ENCODE results near the gene LUZP2. TPM values are rescaled to one million over a fixed set of nuclear protein-coding genes. Genes with fewer than 3 reads are reported as not detected.

LUZP2 gene
- total and polyA plus RNA-seq, 2 of the 8 experiments (the other 6 are each of a cell fraction or from before 2014, with no cell fraction given): 0.79 to 1.5 TPM

GRCh38 chr11:24687531-24688147 is 190.8 kb downstream of the LUZP2 start:
- ChIA-PET CTCF (ENCODE audit: partially characterized antibody) (no interaction called here), POLR2A (ENCODE audit: partially characterized antibody) (no interaction called here)
- Histone ChIP-seq H3K14ac (ENCODE audit: insufficient read length) (no peak overlapping the region), H2BK12ac (ENCODE audit: low read depth, low read length) (no peak overlapping the region), H3K4me2 (ENCODE audit: insufficient read depth in 1 of 2, low read depth in 2 of 2, low read length in 2 of 2) (no peak overlapping the region), H3K79me2 (ENCODE audit: control insufficient read depth in 1 of 2, insufficient read depth in 2 of 2, low read length in 2 of 2) (no peaks in the 10 kb centered on the region), H2BK120ac (replicated peaks; ENCODE audit: low read depth, low read length) (no peak overlapping the region), H2BK20ac (ENCODE audit: low read length) (no peak overlapping the region), H3K4me3 (ENCODE audit: extremely low read depth in 1 of 4, insufficient read depth in 2 of 4, low read depth in 3 of 4, low read length in 4 of 4) (no peak overlapping the region), H4K91ac (replicated peaks; ENCODE audit: insufficient read length, low read length) (no peak overlapping the region), H3K9me3 (ENCODE audit: insufficient read depth in 2 of 2, low read depth in 1 of 2, low read length in 1 of 2) (no peaks in the 10 kb centered on the region), H3K23ac (ENCODE audit: insufficient read length) (no peak overlapping the region), H3K27me3 (replicated peaks in 1 of 4; ENCODE audit: control insufficient read depth in 3 of 4, extremely low read depth in 1 of 4, insufficient read depth in 3 of 4, low read length in 3 of 4) (no peaks in the 10 kb centered on the region), H2AFZ (ENCODE audit: low read length) (no peak overlapping the region), H3K4ac (replicated peaks; ENCODE audit: insufficient read length, low read depth, low read length) (no peak overlapping the region), H3K18ac (ENCODE audit: extremely low read depth, low read length) (no peak overlapping the region), H3K56ac (replicated peaks; ENCODE audit: insufficient read length, low read depth, low read length) (no peak overlapping the region), H3K79me1 (ENCODE audit: low read depth, low read length) (no peaks in the 10 kb centered on the region), H4K5ac (ENCODE audit: insufficient read length, low read depth, low read length) (no peak overlapping the region), H3K4me1 (replicated peaks in 1 of 4; ENCODE audit: control insufficient read depth in 3 of 4, insufficient read depth in 4 of 4, low read length in 3 of 4) (peaks cover 0 to 2% (median 0%) of the 10 kb centered on the region in 4 experiments; a peak in 1 of 7 replicates), H2AK5ac (ENCODE audit: low read depth, low read length) (no peak overlapping the region), H3K9ac (replicated peaks in 1 of 4; ENCODE audit: extremely low read depth in 1 of 4, low read depth in 3 of 4, low read length in 3 of 4) (no peak overlapping the region), H2BK15ac (ENCODE audit: low read length) (no peak overlapping the region), H2BK5ac (ENCODE audit: low read depth, low read length) (no peak overlapping the region), H4K20me1 (replicated peaks in 1 of 2; ENCODE audit: control insufficient read depth in 1 of 2, insufficient read depth in 2 of 2, low read length in 2 of 2) (no peaks in the 10 kb centered on the region), H3K36me3 (ENCODE audit: control insufficient read depth in 2 of 4, insufficient read depth in 4 of 4, low read length in 3 of 4) (no peaks in the 10 kb centered on the region), H3K23me2 (ENCODE audit: low read depth, low read length) (no peaks in the 10 kb centered on the region), H4K8ac (ENCODE audit: extremely low read depth, insufficient read depth, low read length) (no peak overlapping the region), H3K27ac (ENCODE audit: low read depth, low read length) (no peak overlapping the region)
- DNase-seq (ENCODE audit: low read depth in 1 of 2, low spot score in 2 of 2) (no peak), FAIRE-seq (no peak)
- WGBS, 2 experiments (ENCODE audit: extremely low coverage in 1 of 2, insufficient coverage in 1 of 2, insufficient read length in 1 of 2, insufficient replicate concordance in 2 of 2, low coverage in 1 of 2, low lambda C conversion rate in 2 of 2, missing lambda C conversion rate in 1 of 2): 90% methylated on average over 3 of the region's 3 CpGs; no CpG with 5 or more reads in 1 of the 2 experiments
- TF ChIP-seq YY1 (IDR thresholded peaks at IDR 0.05; ENCODE audit: low read depth, low read length): no peak
- TF ChIP-seq CHD2 (IDR thresholded peaks at IDR 0.05; ENCODE audit: low read length): no peak
- no peak for TF ChIP-seq SIN3A (conservative IDR thresholded peaks at IDR 0.05 in 1 of 2, IDR thresholded peaks at IDR 0.05 in 1 of 2; ENCODE audit: low read depth in 1 of 2, low read length in 2 of 2)
- TF ChIP-seq GABPA (IDR thresholded peaks at IDR 0.05; ENCODE audit: borderline replicate concordance, insufficient read depth, low read length): no peak
- no peak for TF ChIP-seq POLR2A (IDR thresholded peaks at IDR 0.05; ENCODE audit: control extremely low read depth in 1 of 2, low read depth in 2 of 2, low read length in 2 of 2)
- no peak for TF ChIP-seq E2F6 (IDR thresholded peaks at IDR 0.05)
- TF ChIP-seq POU5F1 (IDR thresholded peaks at IDR 0.05; ENCODE audit: low read depth, low read length): no peak
- no peak for TF ChIP-seq CEBPB (IDR thresholded peaks at IDR 0.05; ENCODE audit: low read depth, low read length)
- TF ChIP-seq FOSL1 (IDR thresholded peaks at IDR 0.05; ENCODE audit: insufficient read depth, low read depth, low read length): no peak
- TF ChIP-seq BCL11A (IDR thresholded peaks at IDR 0.05; ENCODE audit: low read depth in 2 of 2, low read length in 2 of 2): no peak
- TF ChIP-seq SIRT6 (IDR thresholded peaks at IDR 0.05; ENCODE audit: low read length): no peak
- TF ChIP-seq NRF1 (IDR thresholded peaks at IDR 0.05; ENCODE audit: low read depth, low read length): no peak
- TF ChIP-seq HDAC2 (IDR thresholded peaks at IDR 0.05; ENCODE audit: borderline replicate concordance in 1 of 2, low read depth in 2 of 2, low read length in 2 of 2): no peak

Data from H1 (cell line).